ENCODE data around the gene HAUS1. TPM values are rescaled to one million over a fixed set of nuclear protein-coding genes. Genes with fewer than 3 reads are reported as not detected.

HAUS1 gene
- total RNA-seq, 4 donors from 2014 or later, result 8.1 to 20.6 (median 13.3) TPM

GRCh38 chr18:46169464-46169941 is 65.3 kb downstream of the HAUS1 start:
- in situ Hi-C loops (cut with MboI; ENCODE audit: low sequenced_read_pairs in 4 of 4), result loop anchor here in 1 of 4 donors (25.0 kb wide), 1 partner anchor 343 kb away; no protein-coding TSS in a partner anchor
- Histone ChIP-seq H3K27me3 (no peaks in the 10 kb centered on the region), H3K36me3 (no peaks in the 10 kb centered on the region), H3K4me3 (no peak overlapping the region), H3K9me3 (no peaks in the 10 kb centered on the region), H3K4me1 (peaks cover 3 to 7% of the 10 kb centered on the region in 2 donors), H3K27ac (no peak overlapping the region)
- DNase-seq (no peak), ATAC-seq (no peak)
- intact Hi-C loops (cut with DNase I; ENCODE audit: low total_unique reads), result no loop called here
- TF ChIP-seq POLR2A (IDR thresholded peaks at IDR 0.05) (no peak), CTCF (IDR thresholded peaks at IDR 0.05 in 4 of 5, conservative IDR thresholded peaks at IDR 0.05 in 1 of 5) (no peak)

DNA sequence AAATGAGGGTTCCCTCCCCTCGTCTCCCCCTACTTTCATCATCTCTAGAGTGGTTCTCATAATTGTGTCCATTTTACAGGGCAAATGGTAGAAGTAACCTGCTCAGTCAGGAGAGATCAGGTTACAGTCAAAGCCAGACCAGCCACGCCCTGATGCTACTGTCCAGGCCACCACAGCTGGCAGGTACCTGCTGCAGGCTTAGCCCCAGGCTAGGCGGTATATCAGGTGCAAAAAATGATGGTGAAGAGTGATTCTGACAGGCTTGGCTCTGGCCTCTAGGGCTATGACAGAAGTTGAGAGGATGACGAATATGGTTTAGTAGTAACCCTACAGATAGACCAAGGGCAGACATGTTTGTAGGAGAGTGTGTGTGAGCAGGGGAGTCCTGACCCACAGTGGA is 67.1 kb downstream of the HAUS1 start:
- ATAC-seq (no peak), DNase-seq (no peak)
- TF ChIP-seq POLR2A (IDR thresholded peaks at IDR 0.05) (no peak), CTCF (IDR thresholded peaks at IDR 0.05 in 4 of 5, conservative IDR thresholded peaks at IDR 0.05 in 1 of 5) (no peak)
- Histone ChIP-seq H3K36me3 (no peaks in the 10 kb centered on the region), H3K4me3 (no peak overlapping the region), H3K9me3 (no peaks in the 10 kb centered on the region), H3K4me1 (peaks cover 17 to 20% of the 10 kb centered on the region in 2 donors), H3K27me3 (no peaks in the 10 kb centered on the region), H3K27ac (no peak overlapping the region)
- in situ Hi-C loops (cut with MboI; ENCODE audit: low sequenced_read_pairs in 4 of 4), result loop anchor here in 2 of 4 donors (5.0 to 25.0 kb wide), 2 partner anchors 341 to 486 kb away; partner anchors contain the start of gene LOXHD1 (in 1 of the 2)
- intact Hi-C loops (cut with DNase I; ENCODE audit: low total_unique reads), result loop anchor here (5.0 kb wide), 2 partner anchors 111 to 166 kb away; no protein-coding TSS in a partner anchor

DNA sequence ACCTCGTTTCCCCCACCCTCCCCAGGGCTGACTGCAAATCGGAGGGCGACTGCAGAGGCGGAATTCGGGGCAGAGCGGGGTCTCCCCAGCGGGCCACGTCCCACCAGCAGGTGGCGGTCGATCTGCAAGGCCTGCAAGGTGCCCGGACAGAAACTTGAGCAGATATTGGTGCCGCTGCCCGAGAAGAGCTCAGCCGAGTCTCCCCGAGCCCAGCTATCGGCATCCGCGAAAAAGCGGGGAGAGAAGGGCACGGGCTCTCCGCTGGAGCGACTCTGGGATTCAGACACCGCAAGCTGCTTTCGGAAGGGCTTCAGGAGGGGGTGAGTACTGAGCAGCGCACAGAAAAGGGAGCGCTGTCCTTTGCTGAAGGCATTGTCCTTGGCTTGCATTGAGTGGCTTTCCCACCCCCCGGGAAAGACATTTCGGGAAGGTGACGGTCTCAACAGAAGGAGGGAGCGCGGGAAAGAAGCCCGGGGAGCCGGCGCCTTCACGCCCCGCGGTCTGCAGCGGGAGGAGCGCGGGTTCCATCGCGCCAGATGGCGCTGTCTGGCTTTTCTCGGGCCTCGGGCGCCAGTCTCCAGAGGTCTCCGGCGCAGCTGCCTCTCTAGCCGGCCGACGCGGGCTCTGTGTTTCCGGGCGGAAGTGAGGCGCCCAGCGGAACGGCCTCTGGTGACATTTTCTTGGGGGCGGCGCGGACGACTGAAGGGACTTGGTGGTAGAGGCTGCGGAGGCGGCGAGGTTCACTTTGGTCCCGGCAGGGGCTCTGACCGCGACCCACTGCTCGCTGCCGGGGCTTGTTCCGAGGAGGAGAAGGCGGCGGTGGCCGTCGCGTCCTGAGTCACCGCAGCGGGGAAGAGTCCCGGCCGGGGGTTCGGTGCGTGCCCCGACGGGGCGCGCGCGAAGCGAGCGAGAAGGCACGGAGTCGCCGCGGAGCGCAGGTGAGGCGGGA is 69.5 kb downstream of the HAUS1 start:
- peak; percentile 81 to 91 (median 89) for TF ChIP-seq CTCF (IDR thresholded peaks at IDR 0.05 in 4 of 5, conservative IDR thresholded peaks at IDR 0.05 in 1 of 5)
- TF ChIP-seq POLR2A (IDR thresholded peaks at IDR 0.05), result peak; percentile 71 to 87
- intact Hi-C loops (cut with DNase I; ENCODE audit: low total_unique reads) (loop anchor here (1.0 to 5.0 kb wide), 6 partner anchors 21 to 485 kb away; no protein-coding TSS in a partner anchor), in situ Hi-C loops (cut with MboI; ENCODE audit: low sequenced_read_pairs in 4 of 4) (loop anchor here in 2 of 4 donors (5.0 to 25.0 kb wide), 2 partner anchors 339 to 484 kb away; partner anchors contain the start of gene LOXHD1 (in 1 of the 2))

DNA sequence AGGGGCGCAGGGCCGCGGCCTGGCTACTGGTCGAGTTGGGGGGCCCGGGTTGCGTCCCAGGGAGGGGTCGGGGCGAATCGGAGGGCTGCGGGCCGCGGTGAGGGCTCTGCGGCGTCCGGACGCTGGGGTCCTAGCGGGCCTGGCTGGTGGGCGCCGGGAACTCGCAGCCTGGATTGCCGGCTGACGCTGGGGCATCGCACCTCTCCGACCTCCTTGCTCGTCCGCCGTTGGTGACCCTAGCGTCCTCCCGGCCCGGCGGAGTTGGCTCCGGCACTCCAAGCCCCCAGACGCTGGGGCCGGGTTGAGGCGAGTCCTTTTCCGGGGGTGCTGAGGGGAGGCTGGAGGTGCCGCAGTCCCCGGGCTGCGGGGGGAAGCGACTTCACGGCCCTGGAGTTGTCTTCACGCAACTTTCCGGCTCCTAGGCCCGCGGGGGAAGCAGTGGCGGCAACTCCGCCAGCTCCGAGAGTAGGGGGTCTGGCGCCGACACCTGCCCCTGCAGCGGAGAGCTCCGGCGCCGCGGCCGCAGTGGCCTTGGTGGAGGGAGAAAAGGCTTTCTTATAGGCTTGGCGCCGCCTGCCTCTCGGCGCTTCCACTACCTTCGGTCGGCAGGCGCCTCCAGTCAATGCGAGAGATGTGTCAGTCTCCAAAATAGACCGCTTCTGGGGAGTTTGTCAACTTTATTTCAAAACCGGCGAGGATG is 70.3 kb downstream of the HAUS1 start:
- Histone ChIP-seq H3K9me3 (no peaks in the 10 kb centered on the region), H3K4me3 (peak overlapping the region; percentile 96 to 100 (median 98)), H3K4me1 (peaks cover 27 to 35% of the 10 kb centered on the region in 2 donors), H3K36me3 (no peaks in the 10 kb centered on the region), H3K27me3 (no peaks in the 10 kb centered on the region), H3K27ac (peak overlapping the region; percentile 95 to 100 (median 98))
- intact Hi-C loops (cut with DNase I; ENCODE audit: low total_unique reads), result loop anchor here (1.0 to 5.0 kb wide), 3 partner anchors 22 to 163 kb away; no protein-coding TSS in a partner anchor
- TF ChIP-seq POLR2A (IDR thresholded peaks at IDR 0.05) (peak; percentile 92 to 95), CTCF (IDR thresholded peaks at IDR 0.05 in 4 of 5, conservative IDR thresholded peaks at IDR 0.05 in 1 of 5) (peak in 3 of 5 experiments; percentile 24 to 32 (median 28))
- DNase-seq (peak; percentile 71 to 84), ATAC-seq (peak; percentile 79 to 81)
- in situ Hi-C loops (cut with MboI; ENCODE audit: low sequenced_read_pairs in 4 of 4), result loop anchor here in 2 of 4 donors (5.0 to 25.0 kb wide), 2 partner anchors 338 to 483 kb away; partner anchors contain the start of gene LOXHD1 (in 1 of the 2)

More for the DNA sequence above, 69.5 kb downstream of the HAUS1 start:
- peak overlapping the region; percentile 96 to 100 (median 98) for H3K4me3 ChIP-seq
- no peaks in the 10 kb centered on the region for H3K36me3 ChIP-seq
- peaks cover 27 to 35% of the 10 kb centered on the region in 2 donors for H3K4me1 ChIP-seq
- H3K27ac ChIP-seq, result peak overlapping the region; percentile 95 to 100 (median 98)
- ATAC-seq (peak; percentile 84 to 88), DNase-seq (peak; percentile 86 to 91)
- H3K27me3 ChIP-seq, result no peaks in the 10 kb centered on the region
- H3K9me3 ChIP-seq, result no peaks in the 10 kb centered on the region
